Measurements from ENCODE around the gene PTPRN2.

Gene PTPRN2

GRCh38 chr7:157653827-157654207 is 933.8 kb downstream of the PTPRN2 start:
- H3K4me3 ChIP-seq (ENCODE audit: low read depth, low read length): no peak overlapping the region
- no peak for TF ChIP-seq CTCF (IDR thresholded peaks at IDR 0.05; ENCODE audit: low read depth, low read length, missing control alignments)
- no peak for DNase-seq (ENCODE audit: low read depth)
- in situ Hi-C loops (cut with HindIII; ENCODE audit: low sequenced_read_pairs): no loop called here

- in situ Hi-C loops (cut with HindIII; ENCODE audit: low sequenced_read_pairs): no loop called here
- TF ChIP-seq CTCF (IDR thresholded peaks at IDR 0.05; ENCODE audit: low read depth, low read length, missing control alignments): no peak
- H3K4me3 ChIP-seq (ENCODE audit: low read depth, low read length): no peak overlapping the region
- DNase-seq (ENCODE audit: low read depth): no peak
These were observed 934.4 kb downstream of the PTPRN2 start for GRCh38 chr7:157652954-157653826.

- TF ChIP-seq CTCF (IDR thresholded peaks at IDR 0.05; ENCODE audit: low read depth, low read length, missing control alignments): no peak
- no peak for DNase-seq (ENCODE audit: low read depth)
- no peak overlapping the region for H3K4me3 ChIP-seq (ENCODE audit: low read depth, low read length)
- in situ Hi-C loops (cut with HindIII; ENCODE audit: low sequenced_read_pairs): no loop called here
These were observed 935.3 kb downstream of the PTPRN2 start for GRCh38 chr7:157652161-157652953.

GRCh38 chr7:157651366-157652160 is 936.1 kb downstream of the PTPRN2 start:
- no peak overlapping the region for H3K4me3 ChIP-seq (ENCODE audit: low read depth, low read length)
- in situ Hi-C loops (cut with HindIII; ENCODE audit: low sequenced_read_pairs): no loop called here
- DNase-seq (ENCODE audit: low read depth): no peak
- TF ChIP-seq CTCF (IDR thresholded peaks at IDR 0.05; ENCODE audit: low read depth, low read length, missing control alignments): no peak

GRCh38 chr7:157650801-157651200 is 936.8 kb downstream of the PTPRN2 start:
- no peak for TF ChIP-seq CTCF (IDR thresholded peaks at IDR 0.05; ENCODE audit: low read depth, low read length, missing control alignments)
- no peak for DNase-seq (ENCODE audit: low read depth)
- H3K4me3 ChIP-seq (ENCODE audit: low read depth, low read length): no peak overlapping the region
- in situ Hi-C loops (cut with HindIII; ENCODE audit: low sequenced_read_pairs): no loop called here

- TF ChIP-seq CTCF (IDR thresholded peaks at IDR 0.05; ENCODE audit: low read depth, low read length, missing control alignments): no peak
- no peak overlapping the region for H3K4me3 ChIP-seq (ENCODE audit: low read depth, low read length)
- in situ Hi-C loops (cut with HindIII; ENCODE audit: low sequenced_read_pairs): no loop called here
- no peak for DNase-seq (ENCODE audit: low read depth)
These were observed 937.4 kb downstream of the PTPRN2 start for GRCh38 chr7:157650131-157650631.

Measured in astrocyte of the cerebellum (primary cell).